Brain microvascular endothelial cell (primary cell): Measurements from ENCODE around the gene CRYL1.
A peak's percentile ranks its signal among the peaks of the same experiment; 100 is the strongest.
"Not testable (repeated sequence)": the region's sequence is repeated elsewhere in the genome, so short reads cannot be mapped to it uniquely, and the experiment has no call there.

Source experiments
- DNase-seq: peaks from one replicate; pipeline ENCODE4 v3.0.0-alpha.2; 2020
- H3K27ac ChIP-seq: fragments of 250-450 bp; sonication (Bioruptor Pico); 2 replicates; pipeline ENCODE4 v1.5.1; 2020; ENCODE audit warnings: mild to moderate bottlenecking, moderate library complexity
- H3K27me3 ChIP-seq: fragments of 250-450 bp; sonication (Bioruptor Pico); replicated peaks from 2 replicates; pipeline ENCODE4 v1.5.1; 2020; ENCODE audit warnings: mild to moderate bottlenecking
- H3K36me3 ChIP-seq: fragments of 250-450 bp; sonication (Bioruptor Pico); replicated peaks from 2 replicates; pipeline ENCODE4 v1.5.1; 2020; ENCODE audit warnings: mild to moderate bottlenecking
- H3K4me3 ChIP-seq: 2 replicates; pipeline ENCODE4 v1.5.1; 2011; ENCODE audit warnings: low read depth, mild to moderate bottlenecking, control low read depth, low read length, moderate library complexity
- CTCF ChIP-seq: IDR thresholded peaks from 2 replicates; pipeline ENCODE4 v1.5.1; 2011; ENCODE audit warnings: low read depth, mild to moderate bottlenecking, moderate library complexity, low read length, control low read depth, inconsistent platforms; ENCODE audit errors: missing control alignments
- in situ Hi-C: cut with HindIII; loops from 2 replicates; pipeline ENCODE4 v1.10.0; 2017; ENCODE audit warnings: low sequenced_read_pairs, low pct_ligation_motif_present

CRYL1 gene

GRCh38 chr13:20435616-20436368, 89.9 kb downstream of the CRYL1 start:
- TF ChIP-seq CTCF = peak; percentile 33
- Histone ChIP-seq H3K4me3 (peak overlapping the region; percentile 20), H3K27me3 (no peaks in the 10 kb centered on the region), H3K27ac (no peak overlapping the region), H3K36me3 (no peaks in the 10 kb centered on the region)
- in situ Hi-C loops = no loop called here
- DNase-seq = no peak

GRCh38 chr13:20434210-20434609, 91.4 kb downstream of the CRYL1 start:
- H3K4me3 ChIP-seq, H3K27ac ChIP-seq, in situ Hi-C loops, DNase-seq, H3K36me3 ChIP-seq, H3K27me3 ChIP-seq: not testable (repeated sequence)

GRCh38 chr13:20431687-20432384, 93.8 kb downstream of the CRYL1 start:
- no peak for DNase-seq
- H3K27me3 ChIP-seq = no peaks in the 10 kb centered on the region
- no peaks in the 10 kb centered on the region for H3K36me3 ChIP-seq
- in situ Hi-C loops = no loop called here
- no peak overlapping the region for H3K27ac ChIP-seq
- H3K4me3 ChIP-seq = no peak overlapping the region
- no peak for TF ChIP-seq CTCF

- in situ Hi-C loops = no loop called here
- Histone ChIP-seq H3K27ac (no peak overlapping the region), H3K27me3 (no peaks in the 10 kb centered on the region), H3K4me3 (no peak overlapping the region), H3K36me3 (no peaks in the 10 kb centered on the region)
- TF ChIP-seq CTCF = no peak
- DNase-seq = no peak
Measured at GRCh38 chr13:20431080-20431479, 94.6 kb downstream of the CRYL1 start.

GRCh38 chr13:20430296-20430695, 95.4 kb downstream of the CRYL1 start:
- DNase-seq = no peak
- no peak overlapping the region for H3K27ac ChIP-seq
- in situ Hi-C loops = no loop called here
- H3K27me3 ChIP-seq = no peaks in the 10 kb centered on the region
- H3K4me3 ChIP-seq = no peak overlapping the region
- no peak for TF ChIP-seq CTCF
- no peaks in the 10 kb centered on the region for H3K36me3 ChIP-seq

- Histone ChIP-seq H3K27me3 (no peaks in the 10 kb centered on the region), H3K36me3 (no peaks in the 10 kb centered on the region), H3K27ac (no peak overlapping the region), H3K4me3 (no peak overlapping the region)
- TF ChIP-seq CTCF = no peak
- DNase-seq = no peak
- in situ Hi-C loops = no loop called here
Measured at GRCh38 chr13:20429682-20430081, 96.0 kb downstream of the CRYL1 start.
